ENCODE results near the gene SIK3. TPM values are rescaled to one million over a fixed set of nuclear protein-coding genes. Genes with fewer than 3 reads are reported as not detected.

SIK3 gene
- total RNA-seq, 1 donor from 2014 or later = 24.4 TPM

DNA sequence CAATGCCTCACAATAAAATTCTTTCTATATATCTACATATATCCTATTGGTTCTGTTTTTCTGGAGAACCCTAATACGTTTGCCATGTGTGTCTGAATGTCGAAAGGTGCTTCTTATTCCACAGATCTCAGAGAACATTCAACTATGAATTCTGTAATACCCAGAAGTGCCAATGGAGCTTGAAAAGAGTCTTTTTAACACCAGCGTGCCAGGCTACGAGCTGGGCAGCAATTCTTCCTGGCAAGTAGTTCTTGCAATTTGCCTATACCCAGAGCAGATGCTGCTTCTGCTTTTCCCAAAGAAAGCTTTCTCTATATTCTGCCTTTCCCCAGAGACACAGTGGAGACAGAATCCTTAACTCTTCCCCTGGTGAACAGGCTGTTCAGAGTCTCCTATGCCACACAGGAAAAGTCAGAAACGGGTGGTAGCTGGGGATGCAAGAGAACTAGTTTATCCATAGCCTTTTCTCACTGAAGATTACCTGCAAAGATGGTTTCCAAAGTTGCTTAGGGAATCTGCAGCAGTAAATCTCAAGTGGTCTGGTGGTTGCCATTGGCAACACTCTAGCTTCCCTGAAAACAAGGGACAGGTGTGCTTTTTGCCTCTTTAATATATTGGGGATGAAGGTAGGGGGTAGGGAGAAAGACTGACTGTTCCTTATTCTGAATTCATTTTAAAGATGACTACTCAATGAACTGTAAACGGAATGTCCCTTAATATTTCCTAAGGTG is 29.1 kb upstream of the SIK3 start:
- peaks cover 2% of the 10 kb centered on the region for H3K4me1 Mint-ChIP-seq
- H3K9me3 Mint-ChIP-seq = no peaks in the 10 kb centered on the region
- H3K4me3 Mint-ChIP-seq = no peak overlapping the region
- no peak overlapping the region for H3K4me3 ChIP-seq
- no peak overlapping the region for H3K4me2 ChIP-seq
- H3K4me1 ChIP-seq = no peaks in the 10 kb centered on the region
- no peaks in the 10 kb centered on the region for H3F3A ChIP-seq (ENCODE audit: low read depth)
- no peaks in the 10 kb centered on the region for H3K36me3 Mint-ChIP-seq
- no peaks in the 10 kb centered on the region for H3K79me2 ChIP-seq (ENCODE audit: low read depth)
- no peaks in the 10 kb centered on the region for H3K36me3 ChIP-seq
- no peaks in the 10 kb centered on the region for H4K20me1 ChIP-seq (ENCODE audit: low read depth)
- H3K27ac ChIP-seq = no peak overlapping the region
- no peaks in the 10 kb centered on the region for H3K27me3 ChIP-seq
- TF ChIP-seq EZH2phosphoT487 (IDR thresholded peaks at IDR 0.05) (no peak), EZH2 (IDR thresholded peaks at IDR 0.05) (no peak)
- TF ChIP-seq, protein P1, sequence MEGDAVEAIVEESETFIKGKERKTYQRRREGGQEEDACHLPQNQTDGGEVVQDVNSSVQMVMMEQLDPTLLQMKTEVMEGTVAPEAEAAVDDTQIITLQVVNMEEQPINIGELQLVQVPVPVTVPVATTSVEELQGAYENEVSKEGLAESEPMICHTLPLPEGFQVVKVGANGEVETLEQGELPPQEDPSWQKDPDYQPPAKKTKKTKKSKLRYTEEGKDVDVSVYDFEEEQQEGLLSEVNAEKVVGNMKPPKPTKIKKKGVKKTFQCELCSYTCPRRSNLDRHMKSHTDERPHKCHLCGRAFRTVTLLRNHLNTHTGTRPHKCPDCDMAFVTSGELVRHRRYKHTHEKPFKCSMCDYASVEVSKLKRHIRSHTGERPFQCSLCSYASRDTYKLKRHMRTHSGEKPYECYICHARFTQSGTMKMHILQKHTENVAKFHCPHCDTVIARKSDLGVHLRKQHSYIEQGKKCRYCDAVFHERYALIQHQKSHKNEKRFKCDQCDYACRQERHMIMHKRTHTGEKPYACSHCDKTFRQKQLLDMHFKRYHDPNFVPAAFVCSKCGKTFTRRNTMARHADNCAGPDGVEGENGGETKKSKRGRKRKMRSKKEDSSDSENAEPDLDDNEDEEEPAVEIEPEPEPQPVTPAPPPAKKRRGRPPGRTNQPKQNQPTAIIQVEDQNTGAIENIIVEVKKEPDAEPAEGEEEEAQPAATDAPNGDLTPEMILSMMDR (IDR thresholded peaks at IDR 0.05) = no peak
- H3K9ac ChIP-seq = no peak overlapping the region
- peaks cover 4% of the 10 kb centered on the region for H3K27me3 Mint-ChIP-seq (ENCODE audit: insufficient read depth, low read depth)
- H3K9me3 ChIP-seq (ENCODE audit: low read depth) = no peaks in the 10 kb centered on the region
- no peak overlapping the region for H3K27ac Mint-ChIP-seq
- no peak for DNase-seq (ENCODE audit: low spot score)
- no peak overlapping the region for H2AFZ ChIP-seq (replicated peaks)

DNA sequence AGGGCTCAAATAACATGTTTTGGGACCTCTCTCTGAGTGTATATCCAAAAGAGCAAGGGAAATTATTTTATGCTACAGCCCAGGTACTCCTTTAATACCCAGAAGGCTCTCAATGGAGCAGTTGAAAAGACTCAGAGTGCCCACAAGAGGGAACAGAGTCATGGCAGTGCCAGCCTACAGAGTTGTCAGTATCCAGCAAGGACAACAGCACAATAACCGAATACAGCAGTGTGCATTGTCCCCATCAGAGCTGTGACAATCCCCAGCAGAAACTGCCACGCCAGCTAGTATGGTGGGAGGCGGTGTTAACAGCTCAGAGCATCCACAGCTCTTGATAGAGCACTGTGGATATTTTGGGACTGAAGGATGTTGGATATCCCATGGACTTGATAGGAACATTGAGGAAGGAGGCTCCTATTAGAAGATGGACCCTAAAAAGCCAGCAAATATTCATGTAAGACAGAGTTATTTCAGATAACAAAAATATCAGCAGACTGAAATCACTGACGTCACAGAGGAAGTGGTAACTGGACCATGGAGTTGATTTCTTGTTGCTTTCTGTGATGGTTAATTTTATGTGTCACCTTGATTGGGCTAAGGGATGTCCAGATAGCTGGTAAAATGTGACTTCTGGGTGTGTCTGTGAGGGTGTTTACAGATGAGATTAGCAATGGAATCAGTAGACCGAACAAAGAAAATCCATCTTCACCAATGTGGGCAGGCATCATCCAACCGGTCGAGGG is 28.2 kb upstream of the SIK3 start:
- no peak overlapping the region for H3K4me3 Mint-ChIP-seq
- Histone ChIP-seq H4K20me1 (ENCODE audit: low read depth) (no peaks in the 10 kb centered on the region), H3K79me2 (ENCODE audit: low read depth) (no peaks in the 10 kb centered on the region), H3K4me3 (no peak overlapping the region), H3K4me1 (no peaks in the 10 kb centered on the region), H3F3A (ENCODE audit: low read depth) (no peaks in the 10 kb centered on the region), H3K36me3 (no peaks in the 10 kb centered on the region), H3K27me3 (no peaks in the 10 kb centered on the region), H3K27ac (no peak overlapping the region), H3K9ac (no peak overlapping the region), H3K9me3 (ENCODE audit: low read depth) (no peaks in the 10 kb centered on the region), H3K4me2 (no peak overlapping the region), H2AFZ (replicated peaks) (no peak overlapping the region)
- H3K4me1 Mint-ChIP-seq = peaks cover 2% of the 10 kb centered on the region
- TF ChIP-seq EZH2phosphoT487 (IDR thresholded peaks at IDR 0.05) = no peak
- TF ChIP-seq, protein P1 (IDR thresholded peaks at IDR 0.05) = no peak
- no peak for TF ChIP-seq EZH2 (IDR thresholded peaks at IDR 0.05)
- no peaks in the 10 kb centered on the region for H3K9me3 Mint-ChIP-seq
- DNase-seq (ENCODE audit: low spot score) = no peak
- no peak overlapping the region for H3K27ac Mint-ChIP-seq
- no peaks in the 10 kb centered on the region for H3K36me3 Mint-ChIP-seq
- peaks cover 4% of the 10 kb centered on the region for H3K27me3 Mint-ChIP-seq (ENCODE audit: insufficient read depth, low read depth)

DNA sequence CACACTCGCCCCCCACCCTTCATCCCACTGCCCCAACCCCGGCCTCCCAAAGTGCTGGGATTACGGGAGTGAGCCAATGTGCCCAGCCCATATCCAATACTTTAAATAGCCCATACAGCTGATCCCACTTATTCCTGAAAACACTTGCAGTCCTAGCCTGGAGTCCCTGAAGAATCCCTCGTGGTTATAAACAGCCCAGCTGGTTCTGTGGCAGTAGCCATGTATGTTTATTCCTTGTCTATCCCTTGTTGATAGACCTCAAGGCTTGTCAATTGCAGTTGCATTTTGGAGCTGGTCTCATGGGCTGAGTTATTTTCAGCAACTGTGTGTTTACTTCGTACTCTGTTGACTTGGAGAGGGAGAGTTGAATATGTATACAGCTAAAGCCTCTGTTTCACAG is 24.3 kb upstream of the SIK3 start:
- Mint-ChIP-seq H3K4me1 (peaks cover 1% of the 10 kb centered on the region), H3K27me3 (ENCODE audit: insufficient read depth, low read depth) (peaks cover 4% of the 10 kb centered on the region), H3K9me3 (no peaks in the 10 kb centered on the region), H3K36me3 (no peaks in the 10 kb centered on the region), H3K4me3 (no peak overlapping the region), H3K27ac (no peak overlapping the region)
- TF ChIP-seq, protein P1 (IDR thresholded peaks at IDR 0.05) = no peak
- TF ChIP-seq EZH2phosphoT487 (IDR thresholded peaks at IDR 0.05) (no peak), EZH2 (IDR thresholded peaks at IDR 0.05) (no peak)
- Histone ChIP-seq H3K36me3 (no peaks in the 10 kb centered on the region), H3K4me2 (no peak overlapping the region), H3K9me3 (ENCODE audit: low read depth) (no peaks in the 10 kb centered on the region), H2AFZ (replicated peaks) (no peak overlapping the region), H3F3A (ENCODE audit: low read depth) (no peaks in the 10 kb centered on the region), H3K27ac (no peak overlapping the region), H3K4me1 (no peaks in the 10 kb centered on the region), H3K4me3 (no peak overlapping the region), H4K20me1 (ENCODE audit: low read depth) (no peaks in the 10 kb centered on the region), H3K9ac (no peak overlapping the region), H3K27me3 (no peaks in the 10 kb centered on the region), H3K79me2 (ENCODE audit: low read depth) (no peaks in the 10 kb centered on the region)
- DNase-seq (ENCODE audit: low spot score) = no peak

Measured in neural progenitor cell (in vitro differentiated cells).